Amniotic epithelial cell (primary cell): ENCODE results near the gene ZNF226.
"Not testable (repeated sequence)": the region's sequence is repeated elsewhere in the genome, so short reads cannot be mapped to it uniquely, and the experiment has no call there.

Experiments used
- DNase-seq: peaks from one replicate; pipeline ENCODE4 v3.0.0-alpha.2; 2010; ENCODE audit warnings: low read depth

The ZNF226 gene

GRCh38 chr19:44212250-44212865 lies 47.5 kb downstream of the ZNF226 start, which contains the start of gene ZNF227:
Gene ZNF227, plus strand, starts transcription at chr19:44212532. Its CDS starts 5,261 bp downstream, at chr19:44217793.
- DNase-seq = peak; percentile 98

- DNase-seq = peak; percentile 56
Measured at GRCh38 chr19:44212866-44213346, 48.0 kb downstream of the ZNF226 start.

- not testable (repeated sequence) for DNase-seq
Measured at GRCh38 chr19:44219926-44220325, 55.0 kb downstream of the ZNF226 start.

GRCh38 chr19:44220761-44221160 lies 55.9 kb downstream of the ZNF226 start:
- not testable (repeated sequence) for DNase-seq

- not testable (repeated sequence) for DNase-seq
Measured at GRCh38 chr19:44221291-44221690, 56.4 kb downstream of the ZNF226 start.
